Measurements from ENCODE around the gene TOMM6.

TOMM6 gene

DNA sequence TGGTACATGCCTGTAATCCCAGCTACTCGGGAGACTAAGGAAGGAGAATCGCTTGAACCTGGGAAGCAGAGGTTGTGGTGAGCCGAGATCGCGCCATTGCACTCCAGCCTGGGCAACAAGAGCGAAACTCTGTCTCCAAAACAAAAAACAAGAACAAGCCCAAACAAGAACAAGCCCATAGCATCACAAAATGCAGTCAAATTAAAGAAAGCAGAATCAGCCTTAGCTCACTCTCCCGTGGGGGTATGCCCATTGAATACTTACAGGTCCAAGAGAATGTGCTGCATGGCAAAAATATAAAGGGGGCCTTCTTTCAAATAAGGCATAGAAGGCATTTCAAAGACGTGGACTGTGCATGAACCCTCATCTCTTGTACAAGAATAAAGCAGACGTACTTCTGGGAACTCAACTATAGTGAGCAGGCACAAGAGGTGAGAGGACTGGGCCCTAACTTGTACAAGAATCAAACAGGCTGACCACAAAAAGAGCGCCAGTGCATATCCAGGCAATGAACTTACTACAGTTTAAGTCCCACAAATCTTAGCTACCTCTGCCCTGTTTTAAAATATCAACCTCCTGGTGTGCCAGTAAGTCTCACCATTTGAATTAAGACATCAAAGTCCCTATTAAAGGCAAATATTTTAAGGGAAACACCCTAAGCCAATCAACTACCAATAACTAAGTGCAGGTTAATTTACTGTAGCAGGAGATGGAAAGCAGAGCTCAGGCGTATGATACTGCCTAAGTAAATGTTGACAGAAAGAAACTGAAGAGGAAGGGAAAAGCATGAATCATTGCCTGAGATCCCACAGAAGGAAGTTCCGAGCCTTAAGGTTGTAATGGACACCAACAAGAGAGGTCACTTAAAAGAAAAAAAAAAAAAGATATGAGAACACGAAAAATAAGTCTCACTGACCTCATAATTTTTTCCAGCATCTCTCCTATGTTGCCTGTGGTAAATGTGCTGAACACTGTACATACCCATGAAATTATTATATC, 37.4 kb downstream of the TOMM6 start:
- DNase-seq: no peak

DNA sequence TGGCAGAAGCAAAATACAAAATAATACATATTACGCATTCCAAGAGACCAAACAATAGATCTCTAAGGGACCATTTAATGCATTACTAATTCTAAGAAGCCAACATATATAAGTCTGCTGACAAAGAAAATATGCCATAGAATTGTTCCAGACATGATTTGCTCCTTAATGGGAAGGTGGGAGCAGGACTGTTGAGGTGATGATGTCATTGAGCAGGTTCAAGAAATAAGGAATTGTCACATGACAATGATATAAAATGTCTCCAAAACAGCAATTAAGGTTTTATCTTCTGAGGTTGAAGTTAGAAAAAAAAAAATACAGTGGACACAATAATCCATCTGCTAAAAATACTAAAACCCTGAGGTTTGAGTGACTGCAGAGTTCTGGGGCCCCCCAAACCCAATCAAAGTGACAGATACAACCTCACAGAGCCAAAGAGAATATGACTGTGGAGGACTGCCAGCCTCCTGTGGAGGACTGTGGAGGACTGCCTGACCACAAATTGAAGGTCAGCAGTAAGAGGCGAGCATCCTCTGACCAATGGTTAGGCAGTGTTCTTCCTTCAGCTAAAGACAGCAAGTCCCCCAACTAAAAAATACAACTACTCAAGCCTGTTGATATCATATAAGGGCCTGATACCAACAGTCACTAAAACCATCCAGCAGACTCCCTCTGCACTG, 39.0 kb downstream of the TOMM6 start:
- no peak for DNase-seq

DNA sequence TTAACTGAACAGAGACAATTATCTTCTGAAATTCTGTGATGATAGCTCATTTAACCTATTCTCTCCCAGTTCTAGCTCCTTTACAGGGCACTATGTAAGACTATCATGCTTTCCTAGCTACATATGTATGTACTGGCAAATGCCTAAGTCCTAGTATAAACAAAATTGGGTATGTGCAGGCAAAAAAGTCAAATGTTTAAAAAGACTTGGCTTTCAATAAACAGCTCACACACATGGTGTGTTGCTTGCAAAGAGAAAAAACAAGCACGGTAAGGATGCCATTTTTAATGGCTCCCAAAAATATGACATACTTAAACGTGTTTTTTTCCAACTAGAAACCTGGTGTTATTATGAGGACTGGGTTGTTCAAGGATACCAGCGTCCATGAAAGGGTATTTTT, 44.8 kb downstream of the TOMM6 start:
- no peak for DNase-seq

DNA sequence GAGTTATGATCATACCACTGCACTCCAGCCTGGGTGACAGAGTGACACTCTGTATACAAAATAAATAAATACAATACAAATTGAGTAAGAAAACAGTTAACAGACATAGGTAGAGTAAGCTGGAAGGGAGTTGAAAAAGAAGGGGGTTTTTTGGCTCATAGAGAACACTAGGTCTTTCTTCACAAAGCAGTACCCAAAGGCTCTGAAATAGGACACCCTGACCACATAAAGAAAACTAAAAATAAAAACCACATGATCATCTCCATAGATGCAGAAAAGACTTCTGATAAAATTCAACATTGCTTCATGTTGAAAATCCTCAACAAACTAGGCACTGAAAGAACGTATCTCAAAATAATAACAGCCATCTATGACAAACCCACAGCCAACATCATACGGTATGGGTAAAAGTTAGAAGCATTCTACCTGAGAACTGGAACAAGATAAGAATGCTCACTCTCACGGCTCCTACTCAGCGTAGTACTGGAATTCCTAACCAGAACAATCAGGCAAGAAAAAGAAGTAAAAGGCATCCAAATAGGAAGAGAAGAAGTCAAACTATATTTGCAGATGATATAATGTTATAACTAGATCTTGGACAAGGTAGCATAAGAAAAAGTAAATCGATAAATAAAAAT, 48.6 kb downstream of the TOMM6 start:
- no peak for DNase-seq

DNA sequence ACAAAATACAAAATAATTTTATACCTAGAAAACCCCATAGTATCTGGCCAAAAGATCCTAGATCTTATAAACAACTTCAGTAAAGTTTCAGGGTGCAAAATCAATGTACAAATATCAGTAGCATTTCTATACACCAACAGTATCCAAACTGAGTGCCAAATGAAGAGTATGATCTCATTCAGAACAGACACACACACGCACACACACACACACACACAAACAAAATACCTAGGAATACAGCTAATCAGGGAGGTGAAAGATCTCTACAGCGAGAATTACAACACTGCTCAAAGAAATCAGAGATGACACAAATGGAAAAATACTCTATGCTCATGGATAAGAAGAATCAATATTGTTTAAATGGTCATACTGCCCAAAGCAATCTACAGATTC, 49.2 kb downstream of the TOMM6 start:
- DNase-seq: no peak

All from RPMI8226 (cell line).